Hepatic stellate cell (primary cell): ENCODE measurements around the gene OR2B3.
"Not testable (repeated sequence)": the region's sequence is repeated elsewhere in the genome, so short reads cannot be mapped to it uniquely, and the experiment has no call there.

Experiments used
- DNase-seq: peaks from one replicate; pipeline ENCODE4 v3.0.0; 2011; ENCODE audit warnings: low spot score

Gene OR2B3

GRCh38 chr6:29087213-29087612 is at the start of gene OR2B3:
OR2B3 (minus strand) TSS chr6:29087313; CDS start chr6:29087248, 65 bp downstream.
- DNase-seq: no peak

GRCh38 chr6:29131691-29132090 is 44.6 kb upstream of the OR2B3 start:
- DNase-seq: no peak

GRCh38 chr6:29130644-29131043 is 43.5 kb upstream of the OR2B3 start:
- DNase-seq: no peak

- DNase-seq: no peak
These were observed 42.4 kb upstream of the OR2B3 start for GRCh38 chr6:29129326-29130012.

- not testable (repeated sequence) for DNase-seq
These were observed 27.9 kb upstream of the OR2B3 start for GRCh38 chr6:29114964-29115363.

- no peak for DNase-seq
These were observed 25.0 kb upstream of the OR2B3 start for GRCh38 chr6:29112135-29112534.

- DNase-seq: no peak
These were observed 20.6 kb upstream of the OR2B3 start, which contains the start of gene OR2J3 for GRCh38 chr6:29107758-29108157. OR2J3 (plus strand) TSS chr6:29108058; CDS start chr6:29111891, 3,833 bp downstream.

- DNase-seq: no peak
These were observed 12.1 kb upstream of the OR2B3 start, which contains the start of gene OR2J1 for GRCh38 chr6:29099190-29099589. OR2J1 (plus strand) TSS chr6:29099490; CDS start chr6:29100943, 1,453 bp downstream.

GRCh38 chr6:29097803-29098202 is 10.7 kb upstream of the OR2B3 start:
- no peak for DNase-seq

- no peak for DNase-seq
These were observed 5.8 kb upstream of the OR2B3 start for GRCh38 chr6:29092957-29093356.

GRCh38 chr6:29082457-29082856 is 4.7 kb downstream of the OR2B3 start:
- no peak for DNase-seq

- no peak for DNase-seq
These were observed 5.8 kb downstream of the OR2B3 start for GRCh38 chr6:29081312-29081711.

GRCh38 chr6:29079203-29079602 is 7.9 kb downstream of the OR2B3 start:
- DNase-seq: no peak

GRCh38 chr6:29071831-29072723 is 15.0 kb downstream of the OR2B3 start:
- peak; percentile 2 for DNase-seq

- DNase-seq: no peak
These were observed 35.4 kb downstream of the OR2B3 start for GRCh38 chr6:29051680-29052079.

GRCh38 chr6:29045075-29045474 is 42.0 kb downstream of the OR2B3 start, which contains the start of gene OR2W1:
OR2W1 (minus strand) TSS chr6:29045175; CDS start chr6:29045175, 0 bp downstream.
- no peak for DNase-seq
